Stimulated activated CD8-positive, alpha-beta memory T cell treated with anti-CD3 and anti-CD28 coated beads, Interleukin-4, amount 100 ng/mL, for 1 hour (primary cell): ENCODE measurements around the gene GCNT2.
"Not testable (repeated sequence)": the region's sequence is repeated elsewhere in the genome, so short reads cannot be mapped to it uniquely, and the experiment has no call there.

Experiments used
- DNase-seq, 2 donors: peaks; one replicate each; pipeline ENCODE4 v3.0.0-alpha.2; 2020; ENCODE audit warnings: low read depth in 2 of 2, low spot score in 1 of 2

GCNT2 gene

DNA sequence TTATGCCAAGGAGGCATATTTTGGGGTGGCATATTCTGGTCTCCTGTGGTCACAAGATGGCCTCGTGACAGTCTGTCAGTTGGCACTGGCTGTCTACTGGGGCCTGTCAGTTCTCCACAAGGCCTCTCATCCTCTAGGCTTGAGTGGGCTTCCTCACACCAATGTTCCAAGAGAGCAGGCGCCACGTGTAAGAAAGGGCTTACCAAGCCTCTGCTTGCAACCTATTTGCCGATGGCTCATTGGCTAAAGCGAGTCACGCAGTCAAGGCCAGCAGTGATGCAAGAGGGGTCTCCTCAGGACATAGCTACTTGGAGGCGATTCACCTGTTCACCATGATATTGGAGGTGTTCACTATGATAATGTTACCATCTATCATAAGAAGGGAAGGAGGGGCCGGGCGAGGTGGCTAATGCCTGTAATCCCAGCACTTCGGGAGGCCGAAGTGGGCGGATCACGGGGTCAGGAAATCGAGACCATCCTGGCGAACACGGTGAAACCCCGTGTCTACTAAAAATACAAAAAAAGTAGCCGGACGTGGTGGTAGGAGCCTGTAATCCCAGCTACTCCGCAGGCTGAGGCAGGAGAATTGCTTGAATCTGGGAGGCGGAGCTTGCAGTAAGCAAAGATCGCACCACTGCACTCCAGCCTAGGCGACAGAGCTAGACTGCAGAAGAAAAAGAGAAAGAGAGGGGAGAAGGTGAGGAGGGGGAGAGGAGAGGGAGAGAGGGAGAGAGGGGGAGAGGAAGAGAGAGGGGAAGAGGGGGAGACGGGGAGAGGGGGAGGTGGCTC, 138.0 kb downstream of the GCNT2 start:
- DNase-seq: no peak

DNA sequence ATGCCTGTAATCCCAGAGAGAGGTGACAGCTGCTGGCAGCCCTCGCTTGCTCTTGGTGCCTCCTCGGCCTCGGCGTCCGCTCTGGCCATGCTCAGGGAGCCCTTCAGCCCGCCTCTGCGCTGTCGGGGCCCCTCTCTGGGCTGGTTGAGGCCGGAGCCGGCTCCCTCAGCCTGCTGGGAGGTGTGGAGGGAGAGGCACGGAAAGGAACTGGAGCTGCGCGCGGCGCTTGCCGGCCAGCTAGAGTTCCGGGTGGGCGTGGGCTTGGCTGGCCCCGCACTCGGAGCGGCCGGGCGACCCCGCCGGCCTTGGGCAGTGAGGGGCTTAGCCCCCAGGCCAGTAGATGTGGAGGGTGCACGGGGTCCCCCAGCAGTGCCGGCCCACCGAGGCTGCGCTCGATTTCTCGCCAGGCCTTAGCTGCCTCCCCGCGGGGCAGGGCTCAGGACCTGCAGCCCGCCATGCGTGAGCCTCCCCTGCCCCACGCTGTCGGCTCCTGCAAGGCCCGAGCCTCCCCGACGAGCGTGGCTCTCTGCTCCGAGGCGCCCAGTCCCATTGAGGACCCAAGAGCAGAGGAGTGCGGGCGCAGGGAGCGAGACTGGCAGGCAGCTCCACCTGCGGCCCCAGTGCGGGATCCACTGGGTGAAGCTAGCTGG, 138.7 kb downstream of the GCNT2 start:
- no peak for DNase-seq

DNA sequence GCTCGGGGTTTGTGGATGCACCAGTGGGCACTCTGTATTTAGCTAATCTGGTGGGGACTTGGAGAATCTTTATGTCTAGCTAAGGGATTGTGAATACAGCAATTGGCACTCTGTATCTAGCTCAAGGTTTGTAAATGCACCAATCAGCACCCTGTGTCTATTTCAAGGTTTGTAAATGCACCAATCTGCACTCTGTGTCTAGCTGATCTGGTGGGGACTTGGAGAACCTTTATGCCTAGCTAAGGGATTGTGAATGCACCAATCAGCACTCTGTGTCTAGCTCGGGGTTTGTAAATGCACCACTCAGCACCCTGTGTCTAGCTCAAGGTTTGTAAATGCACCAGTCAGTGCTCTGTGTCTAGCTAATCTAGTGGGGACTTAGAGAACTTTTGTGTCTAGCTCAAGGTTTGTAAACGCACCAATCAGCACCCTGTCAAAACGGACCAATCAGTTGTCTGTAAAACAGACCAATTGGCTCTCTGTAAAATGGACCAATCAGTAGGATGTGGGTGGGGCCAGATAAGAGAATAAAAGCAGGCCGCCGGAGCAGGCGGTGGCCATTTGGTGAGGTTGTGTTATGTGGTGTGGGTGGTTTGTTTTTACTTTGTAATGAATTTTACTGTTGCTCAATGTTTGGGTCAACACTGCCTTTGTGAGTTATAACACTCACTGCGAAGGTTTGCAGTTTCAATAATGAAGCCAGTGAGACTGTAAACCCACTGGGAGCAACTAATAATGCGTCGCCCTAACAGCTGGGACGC, 139.5 kb downstream of the GCNT2 start:
- not testable (repeated sequence) for DNase-seq

DNA sequence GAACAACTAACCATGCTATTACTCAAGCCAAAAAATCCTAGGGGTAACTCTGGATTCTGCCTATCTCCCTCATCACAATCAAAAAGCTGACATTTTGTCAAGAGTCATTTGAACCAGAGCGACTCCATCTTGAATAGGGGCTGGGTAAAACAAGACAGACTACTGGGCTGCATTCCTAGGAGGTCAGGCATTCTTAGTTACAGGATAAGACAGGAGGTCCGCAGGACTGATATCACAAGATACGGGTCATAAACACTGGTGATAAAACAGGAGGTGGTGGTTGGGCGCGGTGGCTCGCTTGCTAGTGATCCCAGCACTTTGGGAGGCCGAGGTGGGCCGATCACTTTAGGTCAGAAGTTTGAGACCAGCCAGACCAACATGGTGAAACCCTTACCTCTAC, 141.1 kb downstream of the GCNT2 start:
- no peak for DNase-seq

DNA sequence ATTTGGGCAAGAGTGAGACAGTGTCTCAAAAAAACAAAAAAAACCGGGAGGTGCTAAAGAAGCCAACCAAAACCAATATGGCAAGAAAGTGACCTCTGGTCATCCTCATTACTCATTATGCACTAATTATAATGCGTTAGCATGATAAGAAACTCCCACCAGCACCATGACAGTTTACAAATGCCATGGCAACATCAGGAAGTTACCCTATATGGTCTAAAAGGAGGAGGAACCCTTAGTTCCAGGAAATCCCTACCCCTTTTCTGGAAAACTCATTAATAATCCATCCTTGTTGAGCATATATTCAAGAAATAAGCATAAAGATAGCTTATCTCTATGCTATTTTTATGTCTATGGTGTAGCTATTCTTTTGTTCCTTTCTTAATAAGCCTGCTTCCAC, 141.6 kb downstream of the GCNT2 start:
- DNase-seq: no peak

DNA sequence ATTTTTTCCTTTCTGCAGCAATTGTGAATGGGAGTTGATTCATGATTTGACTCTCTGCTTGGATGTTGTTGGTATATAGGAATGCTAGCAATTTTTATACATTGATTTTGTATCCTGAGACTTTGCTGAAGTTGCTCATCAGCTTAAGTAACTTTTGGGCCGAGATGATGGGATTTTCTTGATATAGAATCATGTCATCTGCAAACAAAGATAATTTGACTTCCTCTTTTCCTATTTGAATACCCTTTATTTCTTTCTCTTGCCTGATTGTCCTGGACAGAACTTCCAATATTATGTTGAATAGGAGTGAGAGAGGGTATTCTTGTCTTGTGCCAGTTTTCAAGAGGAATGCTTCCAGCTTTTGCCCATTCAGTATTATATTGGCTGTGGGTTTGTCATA, 144.4 kb downstream of the GCNT2 start:
- not testable (repeated sequence) for DNase-seq

DNA sequence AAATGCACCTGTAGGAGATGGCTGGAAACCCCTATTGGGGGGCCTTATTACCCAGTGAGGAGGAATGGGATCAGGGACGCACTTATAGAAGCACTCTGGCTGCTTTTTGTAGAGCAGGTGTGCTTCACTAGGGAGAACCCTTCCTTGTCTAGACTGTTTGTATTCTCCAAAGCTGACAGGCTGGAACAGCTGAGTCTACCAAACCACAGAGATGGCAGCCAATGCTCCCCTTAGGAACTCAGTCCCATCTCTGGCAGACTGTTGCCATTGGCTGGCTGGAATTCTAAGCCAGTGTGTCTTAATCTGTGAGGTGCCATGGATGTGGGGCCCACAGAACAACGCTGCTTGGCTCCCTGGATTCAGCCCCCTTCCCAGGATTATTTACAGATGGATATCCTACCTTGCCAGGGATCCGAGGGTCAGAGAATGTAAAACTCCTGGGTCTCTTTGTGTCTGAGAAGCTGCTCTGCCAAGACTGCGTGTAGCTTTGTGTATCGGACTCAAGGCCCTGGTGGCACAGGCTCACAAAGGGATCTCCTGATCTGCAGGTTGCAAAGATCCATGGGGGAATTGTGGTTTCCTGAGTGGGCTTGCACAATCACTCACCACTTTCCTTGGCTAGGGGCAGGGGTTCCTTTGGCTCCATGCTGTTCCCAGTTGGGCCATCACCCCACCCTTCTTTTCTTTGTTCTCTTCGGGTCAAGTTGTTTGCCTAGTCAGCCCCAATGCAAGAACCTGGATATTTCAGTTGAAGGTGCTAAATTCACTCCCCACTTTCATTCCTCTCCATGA, 147.2 kb downstream of the GCNT2 start:
- DNase-seq: no peak

DNA sequence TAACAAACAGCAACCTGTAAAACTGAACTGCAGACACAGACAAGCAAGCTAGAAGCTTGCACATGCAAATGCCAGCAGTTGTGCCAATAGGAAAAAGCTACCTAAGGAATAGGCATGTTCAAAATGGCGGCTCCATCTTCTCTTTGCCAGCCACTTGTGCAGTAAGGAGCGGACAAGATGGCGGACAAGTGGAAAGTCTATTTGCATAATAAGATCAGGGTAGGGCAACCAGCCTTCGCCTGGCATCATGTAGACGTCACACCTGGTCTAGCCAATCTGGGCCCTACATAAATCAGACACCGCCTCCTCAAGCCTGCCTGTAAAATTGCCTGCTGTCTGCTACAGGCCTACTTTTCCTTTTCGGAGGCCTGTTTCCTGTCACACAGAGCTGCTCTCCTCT, 155.3 kb downstream of the GCNT2 start:
- DNase-seq: no peak

DNA sequence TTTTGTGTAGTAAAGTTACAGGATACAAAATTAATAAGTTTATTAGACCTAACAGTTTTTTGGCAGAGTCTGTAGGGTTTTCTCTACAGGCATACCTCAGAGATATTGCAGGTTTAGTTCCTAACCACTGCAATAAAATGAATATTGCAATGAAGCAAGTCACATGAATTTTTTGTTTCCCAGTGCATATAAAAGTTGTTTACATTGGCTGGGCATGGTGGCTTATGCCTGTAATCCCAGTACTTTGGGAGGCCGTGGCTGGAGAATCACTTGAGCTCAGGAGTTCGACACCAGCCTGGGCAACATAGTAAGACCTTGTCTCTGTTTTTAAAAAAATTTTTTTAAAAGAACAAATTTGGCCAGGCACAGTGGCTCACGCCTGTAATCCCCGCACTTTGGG, 157.3 kb downstream of the GCNT2 start:
- DNase-seq: no peak
